ENCODE data around the gene GRAMD1B. TPM values are rescaled to one million over a fixed set of nuclear protein-coding genes. Genes with fewer than 3 reads are reported as not detected.
A peak's percentile ranks its signal among the peaks of the same experiment; 100 is the strongest.

GRAMD1B gene
- total RNA-seq = 10 to 100 TPM; 91.6 to 91.8 TPM

- Mint-ChIP-seq H3K9me3 (no peaks in the 10 kb centered on the region), H3K27me3 (no peaks in the 10 kb centered on the region), H3K36me3 (ENCODE audit: low read depth) (peaks cover 32% of the 10 kb centered on the region), H3K4me1 (peaks cover 52% of the 10 kb centered on the region), H3K4me3 (peak within 1 kb of the TSS; percentile 98), H3K27ac (peak within 1 kb of the TSS; percentile 94)
- ChIA-PET POLR2A (interaction anchor here (1.1 to 12.2 kb wide), 7 partner anchors 21 to 370 kb away, joined by 3 to 147 read pairs (median 5); no protein-coding TSS in a partner anchor), CTCF (interaction anchor here (0.7 to 4.8 kb wide), 6 partner anchors 9 to 128 kb away, joined by 3 to 37 read pairs (median 8); no protein-coding TSS in a partner anchor)
- DNase-seq = peak; percentile 88
These were observed at the start of gene GRAMD1B for GRCh38 chr11:123429913-123430720. TSS of gene GRAMD1B (plus strand) at chr11:123430269. CDS start at chr11:123430793, 524 bp downstream.

- Mint-ChIP-seq H3K4me3 (no peak overlapping the region), H3K4me1 (peaks cover 47% of the 10 kb centered on the region), H3K36me3 (ENCODE audit: low read depth) (peaks cover 14% of the 10 kb centered on the region), H3K27ac (no peak overlapping the region), H3K27me3 (no peaks in the 10 kb centered on the region), H3K9me3 (no peaks in the 10 kb centered on the region)
- POLR2A ChIA-PET = interaction anchor here (0.8 to 2.7 kb wide), 9 partner anchors 10 to 311 kb away, joined by 3 to 23 read pairs (median 5); partner anchors contain the start of gene GRAMD1B
- no peak for DNase-seq
- CTCF ChIA-PET = interaction anchor here (0.6 to 3.5 kb wide), 10 partner anchors 10 to 130 kb away, joined by 3 to 21 read pairs (median 5); no protein-coding TSS in a partner anchor
These were observed 48.9 kb upstream of the GRAMD1B start for GRCh38 chr11:123381149-123381548.

- peak overlapping the region; percentile 49 for H3K4me3 Mint-ChIP-seq
- CTCF ChIA-PET = interaction anchor here (0.5 to 3.5 kb wide), 10 partner anchors 9 to 327 kb away, joined by 3 to 21 read pairs (median 4); no protein-coding TSS in a partner anchor
- POLR2A ChIA-PET = interaction anchor here (0.8 to 2.7 kb wide), 13 partner anchors 9 to 312 kb away, joined by 3 to 23 read pairs (median 5); partner anchors contain the start of gene GRAMD1B
- no peak overlapping the region for H3K27ac Mint-ChIP-seq
- DNase-seq = peak; percentile 78
- H3K36me3 Mint-ChIP-seq (ENCODE audit: low read depth) = peaks cover 13% of the 10 kb centered on the region
- H3K27me3 Mint-ChIP-seq = no peaks in the 10 kb centered on the region
- H3K4me1 Mint-ChIP-seq = peaks cover 43% of the 10 kb centered on the region
- H3K9me3 Mint-ChIP-seq = no peaks in the 10 kb centered on the region
These were observed 48.1 kb upstream of the GRAMD1B start for GRCh38 chr11:123381817-123382554.

DNA sequence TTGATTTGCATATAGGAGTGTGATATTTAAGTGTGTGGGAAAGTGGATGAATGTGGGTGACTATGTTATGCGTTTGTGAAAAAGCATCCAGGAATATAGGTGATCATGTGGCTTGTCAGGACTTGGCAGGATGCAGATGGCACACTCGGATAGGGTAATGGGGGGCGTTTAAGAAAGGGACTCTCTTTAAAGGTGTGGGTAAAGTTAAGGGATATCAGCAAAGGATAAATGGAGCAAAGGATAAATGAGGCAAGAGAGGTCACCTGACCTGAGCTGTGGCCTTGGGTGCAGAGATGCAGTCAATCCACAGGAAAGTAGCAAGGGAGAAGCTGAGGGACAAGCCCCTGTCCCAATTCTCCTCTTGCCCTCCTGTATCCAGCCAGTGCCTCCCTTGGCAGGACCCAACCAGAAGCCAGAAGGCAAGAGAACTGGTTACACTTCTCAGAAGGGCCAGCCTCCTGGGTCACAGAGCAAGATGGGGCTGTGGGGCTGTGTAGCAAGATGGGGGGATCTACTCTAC lies 47.5 kb upstream of the GRAMD1B start:
- Mint-ChIP-seq H3K9me3 (no peaks in the 10 kb centered on the region), H3K36me3 (ENCODE audit: low read depth) (peaks cover 10% of the 10 kb centered on the region), H3K27me3 (no peaks in the 10 kb centered on the region), H3K4me1 (peaks cover 36% of the 10 kb centered on the region), H3K27ac (no peak overlapping the region), H3K4me3 (peak overlapping the region; percentile 49)
- ChIA-PET CTCF (interaction anchor here (0.5 to 3.5 kb wide), 7 partner anchors 9 to 328 kb away, joined by 3 to 21 read pairs (median 4); no protein-coding TSS in a partner anchor), POLR2A (interaction anchor here (0.6 to 2.7 kb wide), 10 partner anchors 9 to 68 kb away, joined by 3 to 23 read pairs (median 5); partner anchors contain the start of gene GRAMD1B)
- DNase-seq = peak; percentile 23

DNA sequence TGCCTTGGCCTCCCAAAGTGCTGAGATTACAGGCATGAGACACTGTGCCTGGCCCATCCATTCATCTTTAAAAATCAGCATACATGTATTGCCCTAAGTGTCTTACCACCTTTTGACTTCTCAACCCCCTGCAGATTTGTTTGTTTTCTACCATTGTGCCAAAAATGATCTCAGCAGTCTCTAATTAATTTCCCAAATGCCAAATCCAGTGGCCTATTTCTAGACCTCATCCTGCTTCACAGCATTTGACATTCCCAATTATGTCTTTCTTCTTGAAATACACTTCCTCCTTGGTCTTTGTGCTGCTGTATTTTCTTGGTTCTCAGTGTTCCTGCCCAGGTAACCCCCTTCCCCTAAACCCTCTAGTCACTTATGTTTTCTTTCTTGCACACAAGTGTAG lies 46.0 kb upstream of the GRAMD1B start:
- ChIA-PET POLR2A (interaction anchor here (0.9 to 2.7 kb wide), 2 partner anchors 25 to 46 kb away, joined by 3 to 17 read pairs; partner anchors contain the start of gene GRAMD1B), CTCF (interaction anchor here (1.4 to 3.5 kb wide), 2 partner anchors 23 kb away, joined by 5 to 21 read pairs; no protein-coding TSS in a partner anchor)
- Mint-ChIP-seq H3K36me3 (ENCODE audit: low read depth) (peaks cover 10% of the 10 kb centered on the region), H3K4me3 (no peak overlapping the region), H3K27ac (no peak overlapping the region), H3K9me3 (no peaks in the 10 kb centered on the region), H3K4me1 (peaks cover 26% of the 10 kb centered on the region), H3K27me3 (no peaks in the 10 kb centered on the region)
- no peak for DNase-seq

- no peaks in the 10 kb centered on the region for H3K27me3 Mint-ChIP-seq
- peaks cover 8% of the 10 kb centered on the region for H3K36me3 Mint-ChIP-seq (ENCODE audit: low read depth)
- peaks cover 14% of the 10 kb centered on the region for H3K4me1 Mint-ChIP-seq
- no peak overlapping the region for H3K4me3 Mint-ChIP-seq
- ChIA-PET POLR2A (no interaction called here), CTCF (interaction anchor here (3.0 kb wide), 1 partner anchor 21 kb away, joined by 12 read pairs; no protein-coding TSS in a partner anchor)
- H3K9me3 Mint-ChIP-seq = no peaks in the 10 kb centered on the region
- H3K27ac Mint-ChIP-seq = no peak overlapping the region
- no peak for DNase-seq
These were observed 43.1 kb upstream of the GRAMD1B start for GRCh38 chr11:123386796-123387510.

GRCh38 chr11:123388640-123389039 lies 41.4 kb upstream of the GRAMD1B start:
- DNase-seq = no peak
- H3K36me3 Mint-ChIP-seq (ENCODE audit: low read depth) = peaks cover 4% of the 10 kb centered on the region
- POLR2A ChIA-PET = no interaction called here
- no peak overlapping the region for H3K4me3 Mint-ChIP-seq
- H3K9me3 Mint-ChIP-seq = no peaks in the 10 kb centered on the region
- no peak overlapping the region for H3K27ac Mint-ChIP-seq
- H3K4me1 Mint-ChIP-seq = peaks cover 31% of the 10 kb centered on the region
- CTCF ChIA-PET = interaction anchor here (3.0 kb wide), 1 partner anchor 19 kb away, joined by 12 read pairs; no protein-coding TSS in a partner anchor
- no peaks in the 10 kb centered on the region for H3K27me3 Mint-ChIP-seq

- DNase-seq = no peak
- peaks cover 8% of the 10 kb centered on the region for H3K36me3 Mint-ChIP-seq (ENCODE audit: low read depth)
- ChIA-PET CTCF (interaction anchor here (1.0 kb wide), 1 partner anchor 29 kb away, joined by 3 read pairs; no protein-coding TSS in a partner anchor), POLR2A (no interaction called here)
- no peak overlapping the region for H3K27ac Mint-ChIP-seq
- H3K27me3 Mint-ChIP-seq = no peaks in the 10 kb centered on the region
- no peak overlapping the region for H3K4me3 Mint-ChIP-seq
- H3K4me1 Mint-ChIP-seq = peaks cover 38% of the 10 kb centered on the region
- H3K9me3 Mint-ChIP-seq = no peaks in the 10 kb centered on the region
These were observed 39.9 kb upstream of the GRAMD1B start for GRCh38 chr11:123390146-123390545.

DNA sequence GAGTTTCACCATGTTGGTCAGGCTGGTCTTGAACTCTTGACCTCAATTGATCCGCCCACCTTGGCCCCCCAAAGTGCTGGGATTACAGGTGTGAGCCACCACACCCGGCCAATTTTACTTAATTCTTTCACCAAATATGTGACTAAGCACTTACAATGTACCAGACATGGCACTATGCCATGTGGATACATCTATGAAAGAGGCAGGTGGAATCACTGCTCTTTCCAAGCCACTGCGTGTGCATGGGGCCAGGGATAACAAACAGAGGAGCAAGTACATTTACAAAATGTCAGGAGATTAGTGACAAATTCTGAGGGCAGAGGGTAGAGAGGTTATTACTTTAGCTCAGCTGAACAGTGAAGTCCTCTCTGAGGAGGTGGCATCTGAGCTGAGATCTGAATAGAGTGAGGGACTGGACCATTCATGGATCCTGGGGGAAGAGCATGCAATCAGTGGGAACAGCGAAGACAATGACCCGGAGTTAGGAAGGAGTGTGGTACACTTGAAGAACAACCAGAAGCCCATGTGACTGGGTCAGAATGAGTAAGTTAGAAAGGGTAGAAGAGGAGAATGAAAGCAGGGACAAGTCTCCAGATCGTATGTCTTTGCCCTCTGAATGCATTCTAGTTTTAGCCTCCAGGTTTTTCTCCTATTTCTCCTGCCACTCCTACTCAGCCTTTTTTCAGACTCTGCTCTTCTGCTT lies 38.3 kb upstream of the GRAMD1B start:
- peak overlapping the region; percentile 32 for H3K27ac Mint-ChIP-seq
- ChIA-PET CTCF (interaction anchor here (1.1 to 1.5 kb wide), 2 partner anchors 10 to 91 kb away, joined by 3 to 4 read pairs; no protein-coding TSS in a partner anchor), POLR2A (interaction anchor here (1.3 kb wide), 1 partner anchor 10 kb away, joined by 5 read pairs; no protein-coding TSS in a partner anchor)
- H3K9me3 Mint-ChIP-seq = no peaks in the 10 kb centered on the region
- peaks cover 44% of the 10 kb centered on the region for H3K4me1 Mint-ChIP-seq
- H3K4me3 Mint-ChIP-seq = peak overlapping the region; percentile 3
- H3K27me3 Mint-ChIP-seq = peaks cover 3% of the 10 kb centered on the region
- H3K36me3 Mint-ChIP-seq (ENCODE audit: low read depth) = peaks cover 11% of the 10 kb centered on the region
- no peak for DNase-seq

DNA sequence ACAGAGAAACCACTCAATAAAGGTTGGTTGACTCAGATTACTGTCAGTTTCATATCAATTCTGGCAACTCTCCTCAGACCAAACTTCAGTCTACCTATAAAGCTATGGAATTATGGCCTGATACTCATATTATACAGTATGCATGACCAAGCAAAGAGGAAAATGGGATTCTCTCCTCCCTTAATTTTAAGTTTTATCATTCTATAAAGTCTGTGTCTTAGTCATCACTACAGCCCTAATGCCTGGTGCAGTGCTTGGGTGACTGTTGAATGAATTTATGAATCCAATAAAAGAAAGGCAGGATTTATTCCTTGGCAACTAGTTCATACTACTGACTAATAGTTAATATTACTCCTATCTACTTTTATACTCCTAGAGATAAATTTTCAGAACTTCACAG lies 37.6 kb upstream of the GRAMD1B start:
- Mint-ChIP-seq H3K4me3 (no peak overlapping the region), H3K9me3 (no peaks in the 10 kb centered on the region), H3K36me3 (ENCODE audit: low read depth) (peaks cover 11% of the 10 kb centered on the region), H3K27ac (no peak overlapping the region), H3K27me3 (peaks cover 3% of the 10 kb centered on the region), H3K4me1 (peaks cover 44% of the 10 kb centered on the region)
- CTCF ChIA-PET = interaction anchor here (1.5 to 2.2 kb wide), 6 partner anchors 10 to 91 kb away, joined by 3 to 9 read pairs (median 5); no protein-coding TSS in a partner anchor
- POLR2A ChIA-PET = no interaction called here
- DNase-seq = no peak

DNA sequence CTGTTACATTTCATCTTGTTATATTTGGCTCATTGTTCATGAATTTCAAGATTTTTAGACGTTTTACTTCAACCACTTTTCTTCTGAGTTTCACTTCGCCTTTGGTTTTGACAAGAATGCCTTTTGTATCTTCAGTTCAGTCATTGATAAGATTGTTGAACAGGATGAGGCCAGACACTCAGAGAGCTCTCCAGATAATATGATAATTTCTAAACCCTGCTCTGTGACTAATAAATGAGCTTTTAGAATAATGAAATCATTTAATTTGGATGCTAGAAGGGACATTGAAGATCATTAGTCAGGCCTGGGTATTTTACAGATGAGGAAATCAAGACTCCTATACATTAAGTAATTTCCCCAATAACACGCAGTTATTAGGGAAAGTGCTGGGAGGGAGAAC lies 37.2 kb upstream of the GRAMD1B start:
- Mint-ChIP-seq H3K4me3 (no peak overlapping the region), H3K36me3 (ENCODE audit: low read depth) (peaks cover 11% of the 10 kb centered on the region), H3K4me1 (peaks cover 44% of the 10 kb centered on the region), H3K27me3 (peaks cover 3% of the 10 kb centered on the region), H3K27ac (no peak overlapping the region), H3K9me3 (no peaks in the 10 kb centered on the region)
- ChIA-PET POLR2A (interaction anchor here (1.1 kb wide), 1 partner anchor 14 kb away, joined by 5 read pairs; no protein-coding TSS in a partner anchor), CTCF (interaction anchor here (0.6 to 2.2 kb wide), 7 partner anchors 11 to 92 kb away, joined by 3 to 9 read pairs (median 5); no protein-coding TSS in a partner anchor)
- DNase-seq = no peak
